CD4-positive, alpha-beta T cell treated with Interleukin-15 for 1 hour (primary cell): ENCODE data around the gene OR10AD1.
"Not testable (repeated sequence)": the region's sequence is repeated elsewhere in the genome, so short reads cannot be mapped to it uniquely, and the experiment has no call there.

ENCODE experiments used
- DNase-seq: peaks from one replicate; pipeline ENCODE4 v3.0.0-alpha.2; 2020

The OR10AD1 gene

GRCh38 chr12:48157889-48158370, 45.2 kb downstream of the OR10AD1 start:
- DNase-seq = no peak

GRCh38 chr12:48157018-48157888, 45.8 kb downstream of the OR10AD1 start, which contains the start of gene ASB8:
Gene ASB8, minus strand, starts transcription at chr12:48157515. Its CDS starts 4,019 bp downstream, at chr12:48153496.
- peak; percentile 99 for DNase-seq

GRCh38 chr12:48156652-48157017, 46.5 kb downstream of the OR10AD1 start:
- no peak for DNase-seq

GRCh38 chr12:48155786-48156185, 47.3 kb downstream of the OR10AD1 start:
- not testable (repeated sequence) for DNase-seq
